ENCODE data around the gene CPNE5. TPM values are rescaled to one million over a fixed set of nuclear protein-coding genes. Genes with fewer than 3 reads are reported as not detected.

The CPNE5 gene
- total and polyA plus RNA-seq, 2 donors (not counting 1 experiment from before 2014, with no cell fraction given): 0.02 TPM; not detected in 1

DNA sequence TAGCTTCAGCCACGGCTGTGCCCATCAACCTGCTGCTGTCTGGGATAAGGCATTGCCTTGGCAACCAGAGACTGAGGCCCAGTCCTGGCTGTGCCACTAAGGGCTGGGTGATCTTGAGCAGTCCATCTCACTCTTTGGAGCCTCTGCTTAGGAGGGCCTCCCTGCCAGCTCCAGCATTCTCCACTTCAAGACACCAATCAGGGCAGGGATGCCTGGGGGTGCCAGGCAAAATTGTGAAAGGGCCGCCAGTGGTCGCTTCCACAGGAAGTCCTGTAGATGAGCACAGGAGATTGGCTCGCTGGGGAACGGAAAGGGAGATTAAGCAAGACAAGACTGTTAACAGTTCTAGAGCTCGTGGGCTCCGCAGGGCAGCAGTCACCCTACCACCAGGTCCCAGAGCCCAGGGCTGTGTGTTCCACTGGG lies 141.8 kb downstream of the CPNE5 start, which contains the start of gene RAB44:
TSS of gene RAB44 (plus strand) at position 346 of the 423 bp plus-strand sequence. CDS start 6,410 bp downstream, outside the sequence.
- Histone ChIP-seq H3K4me2 (ENCODE audit: extremely low read depth, insufficient read depth, low read length) (no peak within 1 kb of the TSS), H3K9ac (ENCODE audit: insufficient read depth, low read length) (no peak within 1 kb of the TSS), H3K4me3 (replicated peaks in 1 of 4; ENCODE audit: control extremely low read depth in 1 of 4, insufficient read depth in 1 of 4, low read depth in 3 of 4, low read length in 4 of 4) (no peak within 1 kb of the TSS), H3K36me3 (ENCODE audit: control insufficient read depth, insufficient read depth, low read length) (no peaks in the 10 kb centered on the region), H4K20me1 (ENCODE audit: control insufficient read depth, extremely low read depth, insufficient read depth, low read length) (no peaks in the 10 kb centered on the region), H3K4me1 (ENCODE audit: control insufficient read depth, extremely low read depth, insufficient read depth, low read length) (no peaks in the 10 kb centered on the region), H3K27ac (ENCODE audit: insufficient read depth, low read length) (no peak within 1 kb of the TSS), H3K79me2 (ENCODE audit: control insufficient read depth, insufficient read depth, low read length) (no peaks in the 10 kb centered on the region), H2AFZ (ENCODE audit: low read length) (no peak within 1 kb of the TSS), H3K27me3 (ENCODE audit: control insufficient read depth, insufficient read depth, low read length) (peaks cover 2% of the 10 kb centered on the region), H3K9me3 (ENCODE audit: control insufficient read depth, insufficient read depth, low read depth, low read length) (no peaks in the 10 kb centered on the region)
- no peak for DNase-seq (ENCODE audit: low read depth in 2 of 2)
- TF ChIP-seq, protein P1, sequence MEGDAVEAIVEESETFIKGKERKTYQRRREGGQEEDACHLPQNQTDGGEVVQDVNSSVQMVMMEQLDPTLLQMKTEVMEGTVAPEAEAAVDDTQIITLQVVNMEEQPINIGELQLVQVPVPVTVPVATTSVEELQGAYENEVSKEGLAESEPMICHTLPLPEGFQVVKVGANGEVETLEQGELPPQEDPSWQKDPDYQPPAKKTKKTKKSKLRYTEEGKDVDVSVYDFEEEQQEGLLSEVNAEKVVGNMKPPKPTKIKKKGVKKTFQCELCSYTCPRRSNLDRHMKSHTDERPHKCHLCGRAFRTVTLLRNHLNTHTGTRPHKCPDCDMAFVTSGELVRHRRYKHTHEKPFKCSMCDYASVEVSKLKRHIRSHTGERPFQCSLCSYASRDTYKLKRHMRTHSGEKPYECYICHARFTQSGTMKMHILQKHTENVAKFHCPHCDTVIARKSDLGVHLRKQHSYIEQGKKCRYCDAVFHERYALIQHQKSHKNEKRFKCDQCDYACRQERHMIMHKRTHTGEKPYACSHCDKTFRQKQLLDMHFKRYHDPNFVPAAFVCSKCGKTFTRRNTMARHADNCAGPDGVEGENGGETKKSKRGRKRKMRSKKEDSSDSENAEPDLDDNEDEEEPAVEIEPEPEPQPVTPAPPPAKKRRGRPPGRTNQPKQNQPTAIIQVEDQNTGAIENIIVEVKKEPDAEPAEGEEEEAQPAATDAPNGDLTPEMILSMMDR (conservative IDR thresholded peaks at IDR 0.05 in 1 of 2, IDR thresholded peaks at IDR 0.05 in 1 of 2; ENCODE audit: low read depth in 1 of 2, low read length in 2 of 2): no peak
- TF ChIP-seq EZH2 (IDR thresholded peaks at IDR 0.05; ENCODE audit: low read length, missing control alignments): no peak

GRCh38 chr6:36695414-36695813 lies 143.8 kb downstream of the CPNE5 start:
- Histone ChIP-seq H3K4me2 (ENCODE audit: extremely low read depth, insufficient read depth, low read length) (no peak overlapping the region), H3K4me1 (ENCODE audit: control insufficient read depth, extremely low read depth, insufficient read depth, low read length) (no peaks in the 10 kb centered on the region), H2AFZ (ENCODE audit: low read length) (no peak overlapping the region), H3K27me3 (ENCODE audit: control insufficient read depth, insufficient read depth, low read length) (no peaks in the 10 kb centered on the region), H3K27ac (ENCODE audit: insufficient read depth, low read length) (no peak overlapping the region), H3K4me3 (replicated peaks in 1 of 4; ENCODE audit: control extremely low read depth in 1 of 4, insufficient read depth in 1 of 4, low read depth in 3 of 4, low read length in 4 of 4) (no peak overlapping the region), H4K20me1 (ENCODE audit: control insufficient read depth, extremely low read depth, insufficient read depth, low read length) (no peaks in the 10 kb centered on the region), H3K79me2 (ENCODE audit: control insufficient read depth, insufficient read depth, low read length) (no peaks in the 10 kb centered on the region), H3K36me3 (ENCODE audit: control insufficient read depth, insufficient read depth, low read length) (no peaks in the 10 kb centered on the region), H3K9ac (ENCODE audit: insufficient read depth, low read length) (no peak overlapping the region), H3K9me3 (ENCODE audit: control insufficient read depth, insufficient read depth, low read depth, low read length) (no peaks in the 10 kb centered on the region)
- DNase-seq (ENCODE audit: low read depth in 2 of 2): no peak
- no peak for TF ChIP-seq EZH2 (IDR thresholded peaks at IDR 0.05; ENCODE audit: low read length, missing control alignments)
- TF ChIP-seq, protein P1 (conservative IDR thresholded peaks at IDR 0.05 in 1 of 2, IDR thresholded peaks at IDR 0.05 in 1 of 2; ENCODE audit: low read depth in 1 of 2, low read length in 2 of 2): no peak

- Histone ChIP-seq H4K20me1 (ENCODE audit: control insufficient read depth, extremely low read depth, insufficient read depth, low read length) (no peaks in the 10 kb centered on the region), H3K9ac (ENCODE audit: insufficient read depth, low read length) (no peak overlapping the region), H3K79me2 (ENCODE audit: control insufficient read depth, insufficient read depth, low read length) (no peaks in the 10 kb centered on the region), H3K27ac (ENCODE audit: insufficient read depth, low read length) (no peak overlapping the region), H3K36me3 (ENCODE audit: control insufficient read depth, insufficient read depth, low read length) (no peaks in the 10 kb centered on the region), H2AFZ (ENCODE audit: low read length) (no peak overlapping the region), H3K9me3 (ENCODE audit: control insufficient read depth, insufficient read depth, low read depth, low read length) (no peaks in the 10 kb centered on the region), H3K4me3 (replicated peaks in 1 of 4; ENCODE audit: control extremely low read depth in 1 of 4, insufficient read depth in 1 of 4, low read depth in 3 of 4, low read length in 4 of 4) (no peak overlapping the region), H3K4me2 (ENCODE audit: extremely low read depth, insufficient read depth, low read length) (no peak overlapping the region), H3K4me1 (ENCODE audit: control insufficient read depth, extremely low read depth, insufficient read depth, low read length) (no peaks in the 10 kb centered on the region), H3K27me3 (ENCODE audit: control insufficient read depth, insufficient read depth, low read length) (no peaks in the 10 kb centered on the region)
- no peak for DNase-seq (ENCODE audit: low read depth in 2 of 2)
- TF ChIP-seq, protein P1 (conservative IDR thresholded peaks at IDR 0.05 in 1 of 2, IDR thresholded peaks at IDR 0.05 in 1 of 2; ENCODE audit: low read depth in 1 of 2, low read length in 2 of 2): no peak
- no peak for TF ChIP-seq EZH2 (IDR thresholded peaks at IDR 0.05; ENCODE audit: low read length, missing control alignments)
These were observed 144.6 kb downstream of the CPNE5 start for GRCh38 chr6:36694616-36695015.
